ENCODE data around the gene PHRF1.

The PHRF1 gene

DNA sequence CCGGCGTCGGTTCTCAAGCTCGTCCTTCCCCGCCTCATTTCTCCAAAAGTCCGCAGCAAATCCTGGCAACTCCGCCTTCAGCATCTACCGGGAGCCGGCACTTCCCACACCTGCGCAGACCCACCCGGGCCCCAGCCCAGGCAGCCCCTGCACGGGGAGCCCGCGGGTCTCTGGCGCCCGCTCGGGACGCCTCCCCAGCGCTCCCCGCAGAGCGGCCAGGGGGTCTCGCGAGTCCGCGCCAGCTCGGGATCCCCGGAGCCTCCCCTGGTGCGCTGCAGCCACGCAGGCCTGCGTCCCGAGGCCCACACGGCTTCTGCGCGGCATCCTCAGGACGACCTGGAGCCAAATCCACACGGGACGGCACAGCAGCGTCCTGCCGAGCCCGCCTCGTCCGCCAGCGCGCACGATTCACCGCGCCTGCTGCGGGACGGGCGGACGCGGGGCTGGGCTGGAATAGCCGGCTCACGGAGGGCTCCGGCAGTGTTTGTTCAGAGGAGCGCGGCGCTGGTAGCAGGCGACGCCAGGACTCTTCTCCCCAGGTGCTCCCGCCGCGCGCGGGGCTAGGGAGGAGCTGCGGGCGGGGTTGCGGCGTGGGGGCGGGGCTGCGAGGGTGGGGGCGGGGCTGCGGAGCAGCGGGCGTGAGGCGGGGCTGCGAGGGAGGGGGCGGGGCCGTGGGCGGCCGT is 816 bp upstream of the PHRF1 start:
- DNase-seq = peak in 1 of 3 donors; percentile 24

- DNase-seq = no peak
Observed at GRCh38 chr11:576811-577610, 741 bp downstream of the PHRF1 start.

DNA sequence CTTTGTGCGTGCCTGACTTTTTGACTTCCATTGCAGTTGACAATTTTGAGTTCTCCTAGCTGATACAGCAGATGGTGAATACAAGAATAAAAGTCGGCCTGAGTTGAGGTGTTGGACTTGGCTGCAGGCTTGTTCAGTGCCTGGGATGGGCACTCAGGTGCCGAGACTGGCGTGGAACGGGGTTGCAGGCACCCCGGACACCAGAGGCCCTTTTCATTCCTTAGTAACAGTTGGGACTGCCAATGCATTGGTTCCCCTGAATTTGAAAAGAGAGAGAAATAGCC is 1.3 kb downstream of the PHRF1 start:
- no peak for DNase-seq

GRCh38 chr11:578276-579035 is 2.2 kb downstream of the PHRF1 start:
- no peak for DNase-seq

DNA sequence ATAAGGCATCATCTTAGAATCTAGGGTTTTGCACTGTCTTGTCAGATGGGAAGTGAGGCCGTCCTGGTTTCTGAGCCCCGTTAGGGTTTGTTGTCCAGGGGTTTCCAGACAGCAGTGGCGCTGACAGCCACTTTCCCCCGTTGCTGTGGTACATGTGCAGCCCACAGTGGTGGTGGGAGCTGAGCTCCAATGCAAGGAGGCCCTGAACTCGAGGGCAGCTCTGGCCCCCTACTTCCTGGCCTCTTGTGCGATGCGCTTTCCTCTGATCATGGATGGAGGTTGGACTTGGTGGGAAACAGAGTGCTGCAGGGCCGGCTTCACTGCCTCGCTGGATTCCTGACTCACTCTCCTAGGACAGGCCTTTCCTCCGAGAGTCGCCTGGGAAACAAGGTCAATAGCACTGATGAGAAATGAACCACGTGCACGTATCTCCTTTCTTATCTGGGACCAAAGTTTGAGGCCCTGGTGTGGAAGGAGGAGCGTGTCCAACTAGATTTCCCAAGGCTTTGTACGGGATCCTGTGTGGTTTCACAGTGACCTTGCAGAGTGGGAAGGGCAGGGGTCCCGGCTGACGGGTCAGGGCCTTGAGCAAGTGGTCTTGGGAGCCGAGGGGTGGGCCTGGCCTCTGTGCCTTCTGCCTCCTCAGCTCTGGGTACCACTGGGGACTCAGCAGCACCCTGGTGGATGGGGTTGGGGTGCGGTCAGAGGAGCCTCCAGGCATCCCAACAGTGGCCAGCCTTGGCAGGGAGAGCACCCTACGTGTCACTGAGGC is 3.7 kb downstream of the PHRF1 start:
- no peak for DNase-seq

- DNase-seq = no peak
Observed at GRCh38 chr11:581342-581741, 5.1 kb downstream of the PHRF1 start.

DNA sequence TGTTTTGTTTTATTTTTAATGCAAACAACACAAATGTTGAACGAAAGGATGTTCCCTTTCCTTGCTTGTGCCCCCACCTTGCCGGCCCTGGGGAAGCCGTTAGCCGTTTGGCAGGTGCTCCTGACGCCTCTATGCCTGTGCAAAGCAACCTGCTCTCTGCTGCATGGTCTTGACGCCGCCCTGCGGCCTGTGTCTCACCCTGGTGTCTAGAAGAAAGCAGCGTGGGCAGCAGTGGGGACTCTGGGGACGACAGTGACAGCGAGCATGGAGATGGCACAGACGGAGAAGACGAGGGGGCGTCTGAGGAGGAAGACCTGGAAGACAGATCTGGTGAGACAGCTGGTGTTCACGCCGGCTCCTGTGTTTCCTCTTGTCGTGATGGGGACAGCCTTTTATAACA is 5.5 kb downstream of the PHRF1 start:
- DNase-seq = no peak

DNA sequence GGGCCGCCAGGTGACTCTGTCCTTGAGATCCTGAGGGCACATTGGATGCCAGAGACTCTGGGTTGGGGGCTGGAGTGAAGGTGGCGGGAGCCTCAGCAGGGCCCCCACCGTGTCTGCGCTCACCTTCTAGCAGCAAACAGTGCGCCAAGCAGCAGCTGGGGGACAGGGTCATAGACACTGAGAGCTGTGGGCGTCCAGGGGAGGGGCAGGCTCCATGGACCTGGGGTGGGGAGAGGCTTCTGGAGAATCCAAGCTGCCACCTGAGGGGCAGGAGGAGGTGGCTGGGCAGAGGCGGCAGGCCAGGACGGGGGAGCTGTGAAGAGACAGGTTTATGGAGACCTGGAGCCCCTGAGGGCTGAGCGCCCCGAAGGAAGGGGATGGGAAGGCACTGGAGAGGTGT is 8.0 kb downstream of the PHRF1 start:
- no peak for DNase-seq

GRCh38 chr11:586376-587316 is 10.4 kb downstream of the PHRF1 start:
- no peak for DNase-seq

GRCh38 chr11:587546-587945 is 11.3 kb downstream of the PHRF1 start:
- no peak for DNase-seq

DNA sequence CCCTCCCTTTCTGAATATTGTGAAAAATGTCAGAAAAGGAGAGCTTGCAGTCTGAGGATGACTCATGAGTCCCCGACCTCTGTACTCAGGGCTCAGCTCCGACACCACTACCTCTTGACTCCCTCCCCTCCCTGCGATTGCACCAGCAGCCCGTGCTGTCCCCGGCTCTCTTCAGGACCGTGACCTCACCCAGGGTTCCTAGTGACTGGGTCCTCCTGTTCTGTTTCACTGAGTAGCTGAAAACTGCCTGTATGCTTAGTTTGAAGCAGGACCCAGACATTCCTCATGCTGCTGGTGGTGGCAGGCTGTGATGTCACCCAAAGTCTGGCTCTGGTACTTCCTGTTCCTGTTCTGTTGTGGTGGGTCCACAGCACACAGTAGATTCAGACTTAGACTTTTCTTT is 11.7 kb downstream of the PHRF1 start:
- DNase-seq = peak; percentile 88 to 90 (median 89)

DNA sequence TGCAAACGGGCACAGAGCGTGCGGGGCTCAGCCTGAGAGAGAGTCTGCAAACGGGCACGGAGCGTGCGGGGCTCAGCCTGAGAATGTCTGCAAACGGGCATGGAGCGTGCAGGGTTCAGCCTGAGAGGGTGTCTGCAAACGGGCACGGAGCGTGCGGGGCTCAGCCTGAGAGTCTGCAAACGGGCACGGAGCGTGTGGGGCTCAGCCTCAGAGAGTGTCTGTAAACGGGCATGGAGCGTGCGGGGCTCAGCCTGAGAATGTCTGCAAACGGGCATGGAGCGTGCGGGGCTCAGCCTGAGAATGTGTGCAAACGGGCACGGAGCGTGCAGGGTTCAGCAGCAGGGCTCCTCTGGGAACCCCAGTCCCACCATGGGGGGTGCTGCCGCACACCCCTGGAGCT is 13.5 kb downstream of the PHRF1 start:
- DNase-seq = no peak

GRCh38 chr11:590997-591396 is 14.7 kb downstream of the PHRF1 start:
- DNase-seq = no peak

DNA sequence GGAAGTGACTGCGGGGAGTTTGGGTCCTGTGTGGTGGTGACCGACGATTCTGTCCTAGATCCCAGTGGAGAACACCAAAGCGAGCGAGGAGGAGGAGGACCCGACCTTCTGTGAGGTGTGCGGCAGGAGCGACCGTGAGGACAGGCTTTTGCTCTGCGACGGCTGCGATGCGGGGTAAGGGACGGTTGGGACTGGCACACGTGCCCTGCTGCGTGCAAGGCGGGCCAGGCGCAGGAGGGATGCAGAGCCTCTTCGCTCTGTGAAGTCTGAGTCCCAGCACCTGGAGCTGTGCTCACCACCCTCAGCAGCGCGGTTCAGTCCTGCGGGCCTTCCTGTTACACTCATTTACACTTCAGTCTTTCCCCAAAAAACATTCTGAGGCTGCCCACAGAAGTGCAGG is 16.2 kb downstream of the PHRF1 start:
- DNase-seq = no peak

DNA sequence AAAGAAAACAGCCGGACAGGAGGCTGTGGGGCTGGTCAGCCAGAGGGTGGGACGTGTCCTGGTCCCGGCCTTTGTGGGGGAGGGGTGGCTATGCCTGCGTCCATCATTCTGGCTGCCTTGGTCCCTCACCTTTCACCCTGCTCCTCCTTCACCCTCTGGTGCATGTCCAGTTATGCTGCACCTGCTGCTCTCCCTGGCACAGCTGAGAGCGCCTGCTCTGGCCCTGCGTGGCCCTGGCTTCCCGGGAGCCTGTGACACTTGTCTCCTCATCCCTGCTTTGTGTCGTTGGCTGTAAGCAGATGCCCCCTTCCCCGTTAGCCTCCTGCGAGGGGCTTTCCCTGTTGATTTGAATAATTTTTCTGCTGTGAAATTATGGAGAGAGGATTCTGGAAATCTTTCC is 16.6 kb downstream of the PHRF1 start:
- DNase-seq = no peak

- no peak for DNase-seq
Observed at GRCh38 chr11:593347-593746, 17.1 kb downstream of the PHRF1 start.

DNA sequence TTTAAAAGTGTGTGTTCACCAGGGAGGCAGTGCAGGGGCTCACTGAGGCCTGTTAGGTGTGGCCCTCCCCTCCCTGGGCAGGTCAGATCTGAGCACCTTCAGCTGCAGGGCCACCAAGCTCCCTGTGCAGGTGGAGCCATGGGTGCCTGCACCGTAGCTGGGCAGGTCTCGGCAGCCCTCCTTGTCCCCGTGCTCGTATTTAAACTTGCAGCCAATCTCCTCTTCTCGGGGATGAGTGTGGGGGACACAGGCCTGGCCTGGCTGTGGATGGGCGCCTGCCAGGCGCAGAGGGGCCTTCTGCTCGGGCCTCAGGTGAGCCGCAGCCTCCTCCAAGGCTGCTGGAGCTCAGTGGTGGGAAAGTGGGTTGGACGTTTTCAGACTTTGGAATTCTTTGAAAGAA is 19.1 kb downstream of the PHRF1 start:
- DNase-seq = no peak

GRCh38 chr11:596374-596773 is 20.1 kb downstream of the PHRF1 start:
- DNase-seq = no peak

GRCh38 chr11:597166-597725 is 21.0 kb downstream of the PHRF1 start:
- DNase-seq = no peak

- DNase-seq = no peak
Observed at GRCh38 chr11:598005-598680, 21.9 kb downstream of the PHRF1 start.

- DNase-seq = no peak
Observed at GRCh38 chr11:601573-602245, 25.4 kb downstream of the PHRF1 start.
